ENCODE results near the gene COG5. TPM values are rescaled to one million over a fixed set of nuclear protein-coding genes. Genes with fewer than 3 reads are reported as not detected.

COG5 gene
- total and polyA plus RNA-seq, 2 experiments from 2014 or later, result 15.4 to 36.5 TPM

DNA sequence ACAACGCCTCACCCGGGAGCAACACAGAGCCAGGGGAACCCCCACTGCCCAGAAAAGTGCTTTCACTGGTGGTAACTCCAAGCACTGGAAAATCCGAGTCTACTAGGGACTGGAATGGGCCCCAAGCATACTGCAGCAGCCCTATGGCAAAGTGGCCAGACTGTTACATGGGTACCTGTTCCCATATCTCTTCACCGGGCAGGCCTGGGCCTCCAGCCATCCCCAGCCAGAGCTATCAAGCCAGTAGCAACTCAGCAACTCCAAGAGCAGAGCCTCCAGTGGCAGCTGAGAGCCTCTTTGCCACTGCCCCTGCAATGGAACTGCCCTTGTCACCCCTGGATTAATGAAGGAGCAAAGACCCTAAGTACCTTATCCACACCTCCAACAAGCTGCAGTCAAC, 321.5 kb downstream of the COG5 start:
- Mint-ChIP-seq H3K9me3 (peaks cover 15% of the 10 kb centered on the region; the same call in 2 of the 3 replicates), H3K4me1 (peaks cover 13% of the 10 kb centered on the region; the same call in 2 of the 3 replicates), H3K27me3 (ENCODE audit: insufficient read depth, low read depth, poor library complexity) (peaks cover 3% of the 10 kb centered on the region), H3K27ac (0 out of 2 replicates have a peak overlapping the region, but pooled peaks have one; percentile 39), H3K4me3 (no peak overlapping the region), H3K36me3 (ENCODE audit: low read depth) (peaks cover 39% of the 10 kb centered on the region; the same call in 2 of the 3 replicates)
- no peak for ATAC-seq
- no peak for DNase-seq (ENCODE audit: low spot score)
- no peak overlapping the region for H2AFZ ChIP-seq
- no peaks in the 10 kb centered on the region for H3K4me1 ChIP-seq (ENCODE audit: insufficient read depth)
- no peaks in the 10 kb centered on the region for H3K79me2 ChIP-seq (replicated peaks; ENCODE audit: insufficient read depth)
- no peak overlapping the region for H3K27ac ChIP-seq (ENCODE audit: low read depth)
- H3K27me3 ChIP-seq (ENCODE audit: insufficient read depth), result no peaks in the 10 kb centered on the region
- H3K4me2 ChIP-seq, result no peak overlapping the region
- no peak overlapping the region for H3K4me3 ChIP-seq
- no peak for TF ChIP-seq ZNF114 (CRISPR knock-in tag; IDR thresholded peaks at IDR 0.05)
- TF ChIP-seq CREB1 (CRISPR knock-in tag; IDR thresholded peaks at IDR 0.05; ENCODE audit: low read depth), result no peak
- TF ChIP-seq JUNB (IDR thresholded peaks at IDR 0.05; ENCODE audit: unreplicated experiment), result no peak
- TF ChIP-seq, protein P1, sequence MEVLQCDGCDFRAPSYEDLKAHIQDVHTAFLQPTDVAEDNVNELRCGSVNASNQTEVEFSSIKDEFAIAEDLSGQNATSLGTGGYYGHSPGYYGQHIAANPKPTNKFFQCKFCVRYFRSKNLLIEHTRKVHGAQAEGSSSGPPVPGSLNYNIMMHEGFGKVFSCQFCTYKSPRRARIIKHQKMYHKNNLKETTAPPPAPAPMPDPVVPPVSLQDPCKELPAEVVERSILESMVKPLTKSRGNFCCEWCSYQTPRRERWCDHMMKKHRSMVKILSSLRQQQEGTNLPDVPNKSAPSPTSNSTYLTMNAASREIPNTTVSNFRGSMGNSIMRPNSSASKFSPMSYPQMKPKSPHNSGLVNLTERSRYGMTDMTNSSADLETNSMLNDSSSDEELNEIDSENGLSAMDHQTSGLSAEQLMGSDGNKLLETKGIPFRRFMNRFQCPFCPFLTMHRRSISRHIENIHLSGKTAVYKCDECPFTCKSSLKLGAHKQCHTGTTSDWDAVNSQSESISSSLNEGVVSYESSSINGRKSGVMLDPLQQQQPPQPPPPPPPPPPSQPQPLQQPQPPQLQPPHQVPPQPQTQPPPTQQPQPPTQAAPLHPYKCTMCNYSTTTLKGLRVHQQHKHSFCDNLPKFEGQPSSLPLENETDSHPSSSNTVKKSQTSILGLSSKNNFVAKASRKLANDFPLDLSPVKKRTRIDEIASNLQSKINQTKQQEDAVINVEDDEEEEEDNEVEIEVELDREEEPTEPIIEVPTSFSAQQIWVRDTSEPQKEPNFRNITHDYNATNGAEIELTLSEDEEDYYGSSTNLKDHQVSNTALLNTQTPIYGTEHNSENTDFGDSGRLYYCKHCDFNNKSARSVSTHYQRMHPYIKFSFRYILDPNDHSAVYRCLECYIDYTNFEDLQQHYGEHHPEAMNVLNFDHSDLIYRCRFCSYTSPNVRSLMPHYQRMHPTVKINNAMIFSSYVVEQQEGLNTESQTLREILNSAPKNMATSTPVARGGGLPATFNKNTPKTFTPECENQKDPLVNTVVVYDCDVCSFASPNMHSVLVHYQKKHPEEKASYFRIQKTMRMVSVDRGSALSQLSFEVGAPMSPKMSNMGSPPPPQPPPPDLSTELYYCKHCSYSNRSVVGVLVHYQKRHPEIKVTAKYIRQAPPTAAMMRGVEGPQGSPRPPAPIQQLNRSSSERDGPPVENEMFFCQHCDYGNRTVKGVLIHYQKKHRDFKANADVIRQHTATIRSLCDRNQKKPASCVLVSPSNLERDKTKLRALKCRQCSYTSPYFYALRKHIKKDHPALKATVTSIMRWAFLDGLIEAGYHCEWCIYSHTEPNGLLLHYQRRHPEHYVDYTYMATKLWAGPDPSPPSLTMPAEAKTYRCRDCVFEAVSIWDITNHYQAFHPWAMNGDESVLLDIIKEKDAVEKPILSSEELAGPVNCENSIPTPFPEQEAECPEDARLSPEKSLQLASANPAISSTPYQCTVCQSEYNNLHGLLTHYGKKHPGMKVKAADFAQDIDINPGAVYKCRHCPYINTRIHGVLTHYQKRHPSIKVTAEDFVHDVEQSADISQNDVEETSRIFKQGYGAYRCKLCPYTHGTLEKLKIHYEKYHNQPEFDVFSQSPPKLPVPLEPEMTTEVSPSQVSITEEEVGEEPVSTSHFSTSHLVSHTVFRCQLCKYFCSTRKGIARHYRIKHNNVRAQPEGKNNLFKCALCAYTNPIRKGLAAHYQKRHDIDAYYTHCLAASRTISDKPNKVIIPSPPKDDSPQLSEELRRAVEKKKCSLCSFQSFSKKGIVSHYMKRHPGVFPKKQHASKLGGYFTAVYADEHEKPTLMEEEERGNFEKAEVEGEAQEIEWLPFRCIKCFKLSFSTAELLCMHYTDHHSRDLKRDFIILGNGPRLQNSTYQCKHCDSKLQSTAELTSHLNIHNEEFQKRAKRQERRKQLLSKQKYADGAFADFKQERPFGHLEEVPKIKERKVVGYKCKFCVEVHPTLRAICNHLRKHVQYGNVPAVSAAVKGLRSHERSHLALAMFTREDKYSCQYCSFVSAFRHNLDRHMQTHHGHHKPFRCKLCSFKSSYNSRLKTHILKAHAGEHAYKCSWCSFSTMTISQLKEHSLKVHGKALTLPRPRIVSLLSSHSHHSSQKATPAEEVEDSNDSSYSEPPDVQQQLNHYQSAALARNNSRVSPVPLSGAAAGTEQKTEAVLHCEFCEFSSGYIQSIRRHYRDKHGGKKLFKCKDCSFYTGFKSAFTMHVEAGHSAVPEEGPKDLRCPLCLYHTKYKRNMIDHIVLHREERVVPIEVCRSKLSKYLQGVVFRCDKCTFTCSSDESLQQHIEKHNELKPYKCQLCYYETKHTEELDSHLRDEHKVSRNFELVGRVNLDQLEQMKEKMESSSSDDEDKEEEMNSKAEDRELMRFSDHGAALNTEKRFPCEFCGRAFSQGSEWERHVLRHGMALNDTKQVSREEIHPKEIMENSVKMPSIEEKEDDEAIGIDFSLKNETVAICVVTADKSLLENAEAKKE (CRISPR knock-in tag; IDR thresholded peaks at IDR 0.05), result no peak
- TF ChIP-seq STAT1 (IDR thresholded peaks at IDR 0.05; ENCODE audit: unreplicated experiment), result no peak
- no peak for TF ChIP-seq ZNF331 (CRISPR knock-in tag; IDR thresholded peaks at IDR 0.05; ENCODE audit: low read depth)
- TF ChIP-seq, protein P2, sequence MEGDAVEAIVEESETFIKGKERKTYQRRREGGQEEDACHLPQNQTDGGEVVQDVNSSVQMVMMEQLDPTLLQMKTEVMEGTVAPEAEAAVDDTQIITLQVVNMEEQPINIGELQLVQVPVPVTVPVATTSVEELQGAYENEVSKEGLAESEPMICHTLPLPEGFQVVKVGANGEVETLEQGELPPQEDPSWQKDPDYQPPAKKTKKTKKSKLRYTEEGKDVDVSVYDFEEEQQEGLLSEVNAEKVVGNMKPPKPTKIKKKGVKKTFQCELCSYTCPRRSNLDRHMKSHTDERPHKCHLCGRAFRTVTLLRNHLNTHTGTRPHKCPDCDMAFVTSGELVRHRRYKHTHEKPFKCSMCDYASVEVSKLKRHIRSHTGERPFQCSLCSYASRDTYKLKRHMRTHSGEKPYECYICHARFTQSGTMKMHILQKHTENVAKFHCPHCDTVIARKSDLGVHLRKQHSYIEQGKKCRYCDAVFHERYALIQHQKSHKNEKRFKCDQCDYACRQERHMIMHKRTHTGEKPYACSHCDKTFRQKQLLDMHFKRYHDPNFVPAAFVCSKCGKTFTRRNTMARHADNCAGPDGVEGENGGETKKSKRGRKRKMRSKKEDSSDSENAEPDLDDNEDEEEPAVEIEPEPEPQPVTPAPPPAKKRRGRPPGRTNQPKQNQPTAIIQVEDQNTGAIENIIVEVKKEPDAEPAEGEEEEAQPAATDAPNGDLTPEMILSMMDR (conservative IDR thresholded peaks at IDR 0.05; ENCODE audit: low read depth in 2 of 2), result no peak
- TF ChIP-seq POLR2AphosphoS5 (IDR thresholded peaks at IDR 0.05; ENCODE audit: low read depth), result no peak
- no peak for TF ChIP-seq NANOG (IDR thresholded peaks at IDR 0.05; ENCODE audit: borderline replicate concordance)
- H3K36me3 ChIP-seq (ENCODE audit: insufficient read depth), result 0 out of 2 replicates have a peak, but pooled peaks cover 4% of the 10 kb centered on the region
- H3F3A ChIP-seq (replicated peaks; ENCODE audit: low read depth), result no peaks in the 10 kb centered on the region
- no peaks in the 10 kb centered on the region; the same call in 1 of the 2 replicates for H3K9me2 ChIP-seq (ENCODE audit: insufficient read depth)
- no peaks in the 10 kb centered on the region for H4K20me1 ChIP-seq (replicated peaks; ENCODE audit: insufficient read depth)
